ENCODE results near the gene ADPRH.

DNA sequence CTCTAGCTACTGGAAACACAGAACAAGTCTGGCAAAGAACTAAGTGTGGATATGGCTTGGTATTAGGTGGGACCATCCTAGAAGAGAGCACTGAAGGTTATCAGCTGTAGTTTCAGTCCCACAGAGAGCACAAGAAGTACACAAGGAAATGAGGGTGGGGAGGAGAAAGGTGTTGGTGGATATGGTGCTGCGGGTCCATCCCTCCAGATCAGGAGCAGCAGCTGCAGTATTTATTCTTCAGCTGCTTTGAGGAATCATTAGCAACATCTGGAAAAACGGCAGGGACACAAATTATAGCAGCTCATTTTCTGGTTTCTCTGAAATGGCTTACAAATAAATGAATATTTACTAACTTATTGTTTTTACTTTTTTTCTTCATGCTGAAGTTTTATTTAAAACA is 48.8 kb upstream of the ADPRH start:
- TF ChIP-seq EZH2 (IDR thresholded peaks at IDR 0.05; ENCODE audit: insufficient read depth, low read length) = no peak
- no peak for TF ChIP-seq CTCF (IDR thresholded peaks at IDR 0.05; ENCODE audit: insufficient read depth, low read depth, low read length)
